H1 (cell line): ENCODE data around the gene DYNC2H1. TPM values are rescaled to one million over a fixed set of nuclear protein-coding genes. Genes with fewer than 3 reads are reported as not detected.

ENCODE experiments used
- CTCF ChIA-PET: fragments of 300-600 bp; sonication (Branson Sonifier 250); formaldehyde crosslinking; loops from one replicate; lab custom pipeline; 2021; ENCODE audit not compliant: partially characterized antibody; lab: Charles Lee
- POLR2A ChIA-PET: fragments of 300-600 bp; sonication (Branson Sonifier 250); formaldehyde crosslinking; loops from one replicate; lab custom pipeline; 2021; ENCODE audit warnings: inconsistent platforms; ENCODE audit not compliant: partially characterized antibody; lab: Charles Lee
- DNase-seq, 2 experiments: peaks; one replicate each; pipeline versions ENCODE4 v3.0.0 to v3.0.0-alpha.2; 2010 to 2022; ENCODE audit warnings: low spot score in 2 of 2, low read depth in 1 of 2, mixed read lengths in 1 of 2
- FAIRE-seq: peaks from 2 replicates; lab custom pipeline; 2011; peaks lifted over from hg19 to GRCh38; lab: Jason Lieb, UNC
- H2AFZ ChIP-seq: 2 replicates; pipeline ENCODE4 v1.8.1; 2012; ENCODE audit warnings: low read length, inconsistent platforms
- H2AK5ac ChIP-seq: 2 replicates; pipeline ENCODE4 v1.6.1; 2013; ENCODE audit warnings: low read depth, low read length
- H2BK120ac ChIP-seq: replicated peaks from 2 replicates; pipeline ENCODE3; 2013; ENCODE audit warnings: low read depth, low read length, inconsistent platforms
- H2BK12ac ChIP-seq: 2 replicates; pipeline ENCODE4 v1.6.1; 2013; ENCODE audit warnings: low read depth, low read length
- H2BK15ac ChIP-seq: 2 replicates; pipeline ENCODE4 v1.6.1; 2013; ENCODE audit warnings: low read length
- H2BK20ac ChIP-seq: 2 replicates; pipeline ENCODE4 v1.6.1; 2013; ENCODE audit warnings: low read length
- H2BK5ac ChIP-seq: 2 replicates; pipeline ENCODE4 v1.6.1; 2013; ENCODE audit warnings: low read depth, low read length
- H3K14ac ChIP-seq: 2 replicates; pipeline ENCODE4 v1.6.1; 2013; ENCODE audit warnings: inconsistent platforms; ENCODE audit not compliant: insufficient read length
- H3K18ac ChIP-seq: 2 replicates; pipeline ENCODE4 v1.6.1; 2013; ENCODE audit warnings: low read length; ENCODE audit errors: extremely low read depth
- H3K23ac ChIP-seq: 2 replicates; pipeline ENCODE4 v1.6.1; 2013; ENCODE audit warnings: inconsistent platforms; ENCODE audit not compliant: insufficient read length
- H3K23me2 ChIP-seq: 2 replicates; pipeline ENCODE4 v1.6.1; 2013; ENCODE audit warnings: low read depth, low read length
- H3K27ac ChIP-seq: 2 replicates; pipeline ENCODE4 v1.6.1; 2011; ENCODE audit warnings: low read depth, low read length, inconsistent platforms
- H3K27me3 ChIP-seq, 4 experiments: replicated peaks in 1 of 4; 1 replicate in 1 of 4; 2 replicates in 3 of 4; pipeline versions ENCODE4 v1.6.1 to v1.8.1; 2011 to 2013; ENCODE audit warnings: low read length in 3 of 4, mild to moderate bottlenecking in 3 of 4, inconsistent platforms in 2 of 4, mixed read lengths in 2 of 4, moderate library complexity in 1 of 4; ENCODE audit not compliant: control insufficient read depth in 3 of 4, insufficient read depth in 3 of 4; ENCODE audit errors: extremely low read depth in 1 of 4
- H3K36me3 ChIP-seq, 4 experiments: 2 replicates each; pipeline versions ENCODE4 v1.6.1 to v1.8.1; 2011 to 2013; ENCODE audit warnings: mild to moderate bottlenecking in 4 of 4, low read length in 3 of 4, moderate library complexity in 2 of 4, control low read depth in 1 of 4, inconsistent platforms in 1 of 4; ENCODE audit not compliant: insufficient read depth in 4 of 4, control insufficient read depth in 2 of 4
- H3K4ac ChIP-seq: replicated peaks from 2 replicates; pipeline ENCODE3; 2013; ENCODE audit warnings: low read length, low read depth, mixed read lengths, inconsistent platforms; ENCODE audit not compliant: insufficient read length
- H3K4me1 ChIP-seq, 4 experiments: replicated peaks in 1 of 4; 1 replicate in 1 of 4; 2 replicates in 3 of 4; pipeline versions ENCODE4 v1.6.1 to v1.8.1; 2011 to 2013; ENCODE audit warnings: low read length in 3 of 4, inconsistent platforms in 2 of 4, mixed read lengths in 1 of 4; ENCODE audit not compliant: insufficient read depth in 4 of 4, control insufficient read depth in 3 of 4
- H3K4me2 ChIP-seq, 2 experiments: 2 replicates each; pipeline versions ENCODE4 v1.6.1 to v1.8.1; 2011 to 2013; ENCODE audit warnings: low read depth in 2 of 2, low read length in 2 of 2, control low read depth in 1 of 2, inconsistent platforms in 1 of 2, mild to moderate bottlenecking in 1 of 2; ENCODE audit not compliant: insufficient read depth in 1 of 2
- H3K4me3 ChIP-seq, 4 experiments: fragments of 200-600, 300-600 bp in 1 of 4; sonication (generic), shearing (Covaris generic), sonication (Bioruptor Twin) in 1 of 4; 2 replicates each; pipeline versions ENCODE4 v1.5.1 to v1.8.1; 2011 to 2016; ENCODE audit warnings: low read length in 4 of 4, low read depth in 3 of 4, control low read depth in 2 of 4, inconsistent platforms in 2 of 4, mild to moderate bottlenecking in 2 of 4, mixed read lengths in 1 of 4, moderate library complexity in 1 of 4; ENCODE audit not compliant: insufficient read depth in 2 of 4; ENCODE audit errors: extremely low read depth in 1 of 4
- H3K56ac ChIP-seq: replicated peaks from 2 replicates; pipeline ENCODE3; 2013; ENCODE audit warnings: low read depth, mild to moderate bottlenecking, mixed read lengths, low read length, inconsistent platforms; ENCODE audit not compliant: insufficient read length
- H3K79me1 ChIP-seq: 2 replicates; pipeline ENCODE4 v1.6.1; 2013; ENCODE audit warnings: low read depth, low read length, control low read depth
- H3K79me2 ChIP-seq, 2 experiments: 2 replicates each; pipeline versions ENCODE4 v1.6.1 to v1.8.1; 2012 to 2013; ENCODE audit warnings: low read length in 2 of 2, mild to moderate bottlenecking in 2 of 2, inconsistent platforms in 1 of 2; ENCODE audit not compliant: insufficient read depth in 2 of 2, control insufficient read depth in 1 of 2
- H3K9ac ChIP-seq, 4 experiments: replicated peaks in 1 of 4; 1 replicate in 1 of 4; 2 replicates in 3 of 4; pipeline versions ENCODE4 v1.6.1 to v1.8.1; 2011 to 2013; ENCODE audit warnings: low read depth in 3 of 4, low read length in 3 of 4, control low read depth in 2 of 4, mild to moderate bottlenecking in 2 of 4, moderate library complexity in 2 of 4, inconsistent platforms in 1 of 4; ENCODE audit errors: extremely low read depth in 1 of 4
- H3K9me3 ChIP-seq, 2 experiments: 2 replicates each; pipeline versions ENCODE4 v1.6.1 to v1.8.1; 2012 to 2013; ENCODE audit warnings: mild to moderate bottlenecking in 2 of 2, moderate library complexity in 2 of 2, control low read depth in 1 of 2, inconsistent platforms in 1 of 2, low read depth in 1 of 2, low read length in 1 of 2, mixed read lengths in 1 of 2; ENCODE audit not compliant: insufficient read depth in 2 of 2
- H4K20me1 ChIP-seq, 2 experiments: replicated peaks in 1 of 2; 2 replicates each; pipeline versions ENCODE3 to v1.8.1; 2011 to 2013; ENCODE audit warnings: inconsistent platforms in 2 of 2, low read length in 2 of 2, mild to moderate bottlenecking in 1 of 2; ENCODE audit not compliant: insufficient read depth in 2 of 2, control insufficient read depth in 1 of 2
- H4K5ac ChIP-seq: 2 replicates; pipeline ENCODE4 v1.6.1; 2013; ENCODE audit warnings: low read length, low read depth, mixed read lengths, inconsistent platforms; ENCODE audit not compliant: insufficient read length
- H4K8ac ChIP-seq: 2 replicates; pipeline ENCODE4 v1.8.0; 2013; ENCODE audit warnings: mild to moderate bottlenecking, moderate library complexity, low read length, inconsistent platforms; ENCODE audit not compliant: insufficient read depth; ENCODE audit errors: extremely low read depth
- H4K91ac ChIP-seq: replicated peaks from 2 replicates; pipeline ENCODE3; 2013; ENCODE audit warnings: low read length, mixed read lengths, inconsistent platforms; ENCODE audit not compliant: insufficient read length
- CBX8 ChIP-seq: fragments of 300-800, 300-1000 bp; sonication (generic); IDR thresholded peaks from 2 replicates; pipeline ENCODE4 v1.7.1; 2016; ENCODE audit warnings: low read depth, low read length, borderline replicate concordance
- NRF1 ChIP-seq: IDR thresholded peaks from 2 replicates; pipeline ENCODE4 v1.6.1; 2011; ENCODE audit warnings: mild to moderate bottlenecking, low read depth, low read length, improper control_type of control experiment
- POLR2A ChIP-seq, 2 experiments: IDR thresholded peaks; 1 replicate in 1 of 2; 2 replicates in 1 of 2; pipeline ENCODE4 v1.6.1; 2011; ENCODE audit warnings: low read depth in 2 of 2, low read length in 2 of 2, mild to moderate bottlenecking in 2 of 2; ENCODE audit errors: control extremely low read depth in 1 of 2
- POLR2AphosphoS5 ChIP-seq: IDR thresholded peaks from 2 replicates; pipeline ENCODE4 v1.6.1; 2011; ENCODE audit warnings: low read depth, low read length
- SP1 ChIP-seq: IDR thresholded peaks from 2 replicates; pipeline ENCODE4 v1.6.1; 2011; ENCODE audit warnings: low read depth, low read length
- YY1 ChIP-seq: IDR thresholded peaks from 2 replicates; pipeline ENCODE4 v1.6.1; 2011; ENCODE audit warnings: low read depth, mild to moderate bottlenecking, low read length
- WGBS, 2 experiments: shearing (Covaris generic) in 1 of 2; methylation state at CpG; one replicate each; pipeline versions ENCODE4 v1.1.6 to v1.1.7; 2013 to 2015; ENCODE audit warnings: low lambda C conversion rate in 2 of 2, mixed read lengths in 2 of 2, inconsistent platforms in 1 of 2, low coverage in 1 of 2, missing lambda C conversion rate in 1 of 2; ENCODE audit not compliant: insufficient replicate concordance in 2 of 2, insufficient coverage in 1 of 2, insufficient read length in 1 of 2; ENCODE audit errors: extremely low coverage in 1 of 2, missing lambda C conversion rate in 1 of 2; 5-methylcytosine and 5-hydroxymethylcytosine counted together
- polyA plus RNA-seq, 7 experiments: library from polyadenylated mRNA; depleted of rRNA in 3 of 7; stranded (reverse) in 5 of 7; unstranded in 2 of 7; fragments of >200 nt in 5 of 7; fragments of 200-250 nt in 2 of 7; gene quantifications; 1 replicate in 5 of 7; 2 replicates in 1 of 7; 4 replicates in 1 of 7; pipeline versions ENCODE4 v1.2.1 to v1.2.3, GENCODE V29; 2011 to 2013; ENCODE audit warnings: missing spikeins in 2 of 7, mixed read lengths in 2 of 7
- total RNA-seq: library from RNA; stranded (reverse); fragmentation: NEBNext Ultra II Directional; extraction: Animal tissue kit (Norgen Biotek cat#: 25700); gene quantifications from 2 replicates; pipeline ENCODE4 v1.2.1, GENCODE V29; 2021

The DYNC2H1 gene
- total and polyA plus RNA-seq, 2 of the 8 experiments (the other 6 are each of a cell fraction or from before 2014, with no cell fraction given): 6.2 to 12.0 TPM

DNA sequence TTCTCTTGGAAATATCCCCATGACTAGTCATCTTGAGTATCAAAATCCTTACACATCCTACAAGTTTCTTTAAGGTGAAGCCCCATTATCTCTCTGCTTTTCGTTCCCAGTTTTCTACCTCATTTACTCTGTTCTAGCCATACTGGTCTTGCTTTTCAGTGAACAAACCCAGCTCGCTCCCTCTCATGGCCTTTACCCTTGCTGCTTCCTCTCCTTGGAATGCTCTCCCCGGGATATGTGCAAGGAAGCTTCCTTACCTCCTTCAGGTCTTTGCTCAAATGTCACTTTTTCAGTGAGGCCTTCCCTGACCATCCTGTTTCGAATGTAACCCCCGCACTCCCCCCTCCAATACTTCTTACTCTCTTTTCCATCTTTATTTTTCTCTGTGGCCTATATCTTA is 331.8 kb downstream of the DYNC2H1 start:
- no peak overlapping the region for H3K9ac ChIP-seq
- 86% methylated on average over 5 of the region's 5 CpGs; no CpG with 5 or more reads in 1 of the 2 experiments for WGBS, 2 experiments
- H3K56ac ChIP-seq: no peak overlapping the region
- no peak overlapping the region for H2AFZ ChIP-seq
- no peak overlapping the region for H4K91ac ChIP-seq
- H3K4me1 ChIP-seq: no peaks in the 10 kb centered on the region
- H3K23ac ChIP-seq: no peak overlapping the region
- H3K14ac ChIP-seq: no peak overlapping the region
- no peaks in the 10 kb centered on the region for H3K79me1 ChIP-seq
- no peak overlapping the region for H3K4ac ChIP-seq
- ChIA-PET POLR2A (no interaction called here), CTCF (interaction anchor here (1.2 kb wide), 1 partner anchor 19 kb away, joined by 3 read pairs; no protein-coding TSS in a partner anchor)
- FAIRE-seq (no peak), DNase-seq (no peak)
- no peaks in the 10 kb centered on the region for H3K23me2 ChIP-seq
- H2BK20ac ChIP-seq: no peak overlapping the region
- no peak overlapping the region for H2BK5ac ChIP-seq
- H4K20me1 ChIP-seq: no peaks in the 10 kb centered on the region
- H2BK120ac ChIP-seq: no peak overlapping the region
- no peaks in the 10 kb centered on the region for H3K79me2 ChIP-seq
- no peak overlapping the region for H3K18ac ChIP-seq
- H3K9me3 ChIP-seq: no peaks in the 10 kb centered on the region
- H3K27me3 ChIP-seq: no peaks in the 10 kb centered on the region
- no peak overlapping the region for H3K27ac ChIP-seq
- no peak overlapping the region for H3K4me2 ChIP-seq
- H2BK12ac ChIP-seq: no peak overlapping the region
- no peak overlapping the region for H4K8ac ChIP-seq
- H2AK5ac ChIP-seq: no peak overlapping the region
- H3K4me3 ChIP-seq: no peak overlapping the region
- H3K36me3 ChIP-seq: no peaks in the 10 kb centered on the region
- H2BK15ac ChIP-seq: no peak overlapping the region
- no peak overlapping the region for H4K5ac ChIP-seq
- TF ChIP-seq NRF1 (no peak), SP1 (no peak), CBX8 (no peak), POLR2AphosphoS5 (no peak), YY1 (no peak), POLR2A (IDR thresholded peaks at IDR 0.05; ENCODE audit: control extremely low read depth in 1 of 2, low read depth in 2 of 2, low read length in 2 of 2) (no peak)
